ENCODE measurements around the gene HOXB5. TPM values are rescaled to one million over a fixed set of nuclear protein-coding genes. Genes with fewer than 3 reads are reported as not detected.

Gene HOXB5
- total RNA-seq, 1 donor from 2014 or later: not detected

GRCh38 chr17:48612854-48613691 is 19.5 kb upstream of the HOXB5 start:
- H3K27ac Mint-ChIP-seq (ENCODE audit: unreplicated experiment): peak overlapping the region; percentile 81
- H3K4me1 ChIP-seq (ENCODE audit: insufficient read depth, low read length): peaks cover 4% of the 10 kb centered on the region
- peak overlapping the region; percentile 60 for H3K4me3 Mint-ChIP-seq (ENCODE audit: unreplicated experiment)
- TF ChIP-seq EZH2 (IDR thresholded peaks at IDR 0.05; ENCODE audit: insufficient read depth, low read length): peak; percentile 71
- TF ChIP-seq, protein P1, sequence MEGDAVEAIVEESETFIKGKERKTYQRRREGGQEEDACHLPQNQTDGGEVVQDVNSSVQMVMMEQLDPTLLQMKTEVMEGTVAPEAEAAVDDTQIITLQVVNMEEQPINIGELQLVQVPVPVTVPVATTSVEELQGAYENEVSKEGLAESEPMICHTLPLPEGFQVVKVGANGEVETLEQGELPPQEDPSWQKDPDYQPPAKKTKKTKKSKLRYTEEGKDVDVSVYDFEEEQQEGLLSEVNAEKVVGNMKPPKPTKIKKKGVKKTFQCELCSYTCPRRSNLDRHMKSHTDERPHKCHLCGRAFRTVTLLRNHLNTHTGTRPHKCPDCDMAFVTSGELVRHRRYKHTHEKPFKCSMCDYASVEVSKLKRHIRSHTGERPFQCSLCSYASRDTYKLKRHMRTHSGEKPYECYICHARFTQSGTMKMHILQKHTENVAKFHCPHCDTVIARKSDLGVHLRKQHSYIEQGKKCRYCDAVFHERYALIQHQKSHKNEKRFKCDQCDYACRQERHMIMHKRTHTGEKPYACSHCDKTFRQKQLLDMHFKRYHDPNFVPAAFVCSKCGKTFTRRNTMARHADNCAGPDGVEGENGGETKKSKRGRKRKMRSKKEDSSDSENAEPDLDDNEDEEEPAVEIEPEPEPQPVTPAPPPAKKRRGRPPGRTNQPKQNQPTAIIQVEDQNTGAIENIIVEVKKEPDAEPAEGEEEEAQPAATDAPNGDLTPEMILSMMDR (IDR thresholded peaks at IDR 0.05; ENCODE audit: insufficient read depth, low read depth, low read length): no peak
- no peaks in the 10 kb centered on the region for H3K4me1 Mint-ChIP-seq (ENCODE audit: low read depth, unreplicated experiment)
- H3K27me3 Mint-ChIP-seq (ENCODE audit: low read depth, unreplicated experiment): peaks cover 79% of the 10 kb centered on the region
- DNase-seq (ENCODE audit: low read depth): no peak
- peak overlapping the region; percentile 29 for H3K4me3 ChIP-seq (ENCODE audit: insufficient read depth, low read depth, low read length)
- H3K9ac ChIP-seq (ENCODE audit: low read length): no peak overlapping the region
- peak overlapping the region; percentile 76 for H3K4me2 ChIP-seq (ENCODE audit: low read length)
- no peak overlapping the region for H2AFZ ChIP-seq (ENCODE audit: low read depth, low read length)
- no peaks in the 10 kb centered on the region for H3K36me3 Mint-ChIP-seq (ENCODE audit: low read depth, unreplicated experiment)
- no peak for FAIRE-seq
- H4K20me1 ChIP-seq (ENCODE audit: insufficient read depth, low read length): peaks cover 31% of the 10 kb centered on the region
- H3K27ac ChIP-seq (ENCODE audit: low read depth, low read length): no peak overlapping the region
- no peaks in the 10 kb centered on the region for H3K79me2 ChIP-seq (ENCODE audit: insufficient read depth, low read length)
- peaks cover 3% of the 10 kb centered on the region for H3K9me3 ChIP-seq (ENCODE audit: insufficient read depth, low read depth, low read length)
- H3K9me3 Mint-ChIP-seq (ENCODE audit: unreplicated experiment): peaks cover 27% of the 10 kb centered on the region
- no peaks in the 10 kb centered on the region for H3K36me3 ChIP-seq (ENCODE audit: insufficient read depth, low read length)
- peaks cover 86% of the 10 kb centered on the region for H3K27me3 ChIP-seq (ENCODE audit: insufficient read depth, low read length)

- H3K36me3 Mint-ChIP-seq (ENCODE audit: low read depth, unreplicated experiment): no peaks in the 10 kb centered on the region
- H3K9me3 Mint-ChIP-seq (ENCODE audit: unreplicated experiment): peaks cover 31% of the 10 kb centered on the region
- peak overlapping the region; percentile 40 for H3K4me3 Mint-ChIP-seq (ENCODE audit: unreplicated experiment)
- Histone ChIP-seq H3K4me3 (ENCODE audit: insufficient read depth, low read depth, low read length) (no peak overlapping the region), H3K9ac (ENCODE audit: low read length) (no peak overlapping the region), H3K36me3 (ENCODE audit: insufficient read depth, low read length) (no peaks in the 10 kb centered on the region), H3K27me3 (ENCODE audit: insufficient read depth, low read length) (peaks cover 85% of the 10 kb centered on the region), H2AFZ (ENCODE audit: low read depth, low read length) (no peak overlapping the region), H4K20me1 (ENCODE audit: insufficient read depth, low read length) (peaks cover 29% of the 10 kb centered on the region), H3K79me2 (ENCODE audit: insufficient read depth, low read length) (no peaks in the 10 kb centered on the region), H3K4me1 (ENCODE audit: insufficient read depth, low read length) (peaks cover 4% of the 10 kb centered on the region), H3K27ac (ENCODE audit: low read depth, low read length) (no peak overlapping the region), H3K4me2 (ENCODE audit: low read length) (peak overlapping the region; percentile 76), H3K9me3 (ENCODE audit: insufficient read depth, low read depth, low read length) (peaks cover 3% of the 10 kb centered on the region)
- FAIRE-seq: no peak
- TF ChIP-seq, protein P1 (IDR thresholded peaks at IDR 0.05; ENCODE audit: insufficient read depth, low read depth, low read length): no peak
- no peak for TF ChIP-seq EZH2 (IDR thresholded peaks at IDR 0.05; ENCODE audit: insufficient read depth, low read length)
- peaks cover 79% of the 10 kb centered on the region for H3K27me3 Mint-ChIP-seq (ENCODE audit: low read depth, unreplicated experiment)
- H3K27ac Mint-ChIP-seq (ENCODE audit: unreplicated experiment): peak overlapping the region; percentile 50
- no peak for DNase-seq (ENCODE audit: low read depth)
- no peaks in the 10 kb centered on the region for H3K4me1 Mint-ChIP-seq (ENCODE audit: low read depth, unreplicated experiment)
These were observed 18.9 kb upstream of the HOXB5 start for GRCh38 chr17:48612456-48612853.
